Omental fat pad (tissue), 4 donors: ENCODE data around the gene PIK3R1. TPM values are rescaled to one million over a fixed set of nuclear protein-coding genes. Genes with fewer than 3 reads are reported as not detected.

Experiments used
- ATAC-seq: fragments of 150-250 bp; one replicate; pipeline ENCODE4 v1.9.1; 2016; ENCODE audit warnings: mild to moderate bottlenecking, moderate library complexity; ENCODE audit not compliant: low FRiP score
- DNase-seq: peaks from one replicate; pipeline ENCODE4 v3.0.0-alpha.2; 2019; ENCODE audit warnings: low spot score
- total RNA-seq, 4 donors: library from RNA; depleted of rRNA; stranded (reverse); fragments of >200 nt; gene quantifications; one replicate each; pipeline ENCODE4 v1.1.0, GENCODE V29; 2016
- TF ChIP-seq, protein P1 (sequence below), 3 donors: fragments of 450-650 bp; IDR thresholded peaks; one replicate each; pipeline ENCODE4 v1.5.1; 2016 to 2017; ENCODE audit warnings: antibody characterized with exemption in 3 of 3, mild to moderate bottlenecking in 3 of 3, moderate library complexity in 2 of 3

PIK3R1 gene
- total RNA-seq, 4 donors from 2014 or later = 90.5 to 188 (median 148) TPM

DNA sequence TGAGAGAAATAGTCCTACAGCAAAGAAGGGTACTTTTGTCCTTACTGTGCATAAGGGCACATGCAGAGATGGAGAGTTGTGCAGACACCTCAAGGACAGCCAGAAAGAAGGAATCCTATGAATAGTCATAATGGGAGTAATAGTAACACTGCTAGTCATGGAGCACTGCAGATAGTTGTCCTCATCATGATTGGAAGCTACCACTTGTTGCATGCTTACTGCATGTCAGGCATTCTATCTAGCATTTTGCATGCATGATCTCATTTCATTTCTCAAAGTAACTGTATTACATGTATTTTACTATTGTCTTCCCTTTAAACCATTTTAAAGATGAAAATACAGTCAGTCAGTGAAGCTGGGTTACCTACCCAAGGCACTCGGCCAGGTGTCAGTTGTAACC lies 81.3 kb downstream of the PIK3R1 start:
- DNase-seq (no peak), ATAC-seq (no peak)
- TF ChIP-seq, protein P1, sequence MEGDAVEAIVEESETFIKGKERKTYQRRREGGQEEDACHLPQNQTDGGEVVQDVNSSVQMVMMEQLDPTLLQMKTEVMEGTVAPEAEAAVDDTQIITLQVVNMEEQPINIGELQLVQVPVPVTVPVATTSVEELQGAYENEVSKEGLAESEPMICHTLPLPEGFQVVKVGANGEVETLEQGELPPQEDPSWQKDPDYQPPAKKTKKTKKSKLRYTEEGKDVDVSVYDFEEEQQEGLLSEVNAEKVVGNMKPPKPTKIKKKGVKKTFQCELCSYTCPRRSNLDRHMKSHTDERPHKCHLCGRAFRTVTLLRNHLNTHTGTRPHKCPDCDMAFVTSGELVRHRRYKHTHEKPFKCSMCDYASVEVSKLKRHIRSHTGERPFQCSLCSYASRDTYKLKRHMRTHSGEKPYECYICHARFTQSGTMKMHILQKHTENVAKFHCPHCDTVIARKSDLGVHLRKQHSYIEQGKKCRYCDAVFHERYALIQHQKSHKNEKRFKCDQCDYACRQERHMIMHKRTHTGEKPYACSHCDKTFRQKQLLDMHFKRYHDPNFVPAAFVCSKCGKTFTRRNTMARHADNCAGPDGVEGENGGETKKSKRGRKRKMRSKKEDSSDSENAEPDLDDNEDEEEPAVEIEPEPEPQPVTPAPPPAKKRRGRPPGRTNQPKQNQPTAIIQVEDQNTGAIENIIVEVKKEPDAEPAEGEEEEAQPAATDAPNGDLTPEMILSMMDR (IDR thresholded peaks at IDR 0.05) = no peak

DNA sequence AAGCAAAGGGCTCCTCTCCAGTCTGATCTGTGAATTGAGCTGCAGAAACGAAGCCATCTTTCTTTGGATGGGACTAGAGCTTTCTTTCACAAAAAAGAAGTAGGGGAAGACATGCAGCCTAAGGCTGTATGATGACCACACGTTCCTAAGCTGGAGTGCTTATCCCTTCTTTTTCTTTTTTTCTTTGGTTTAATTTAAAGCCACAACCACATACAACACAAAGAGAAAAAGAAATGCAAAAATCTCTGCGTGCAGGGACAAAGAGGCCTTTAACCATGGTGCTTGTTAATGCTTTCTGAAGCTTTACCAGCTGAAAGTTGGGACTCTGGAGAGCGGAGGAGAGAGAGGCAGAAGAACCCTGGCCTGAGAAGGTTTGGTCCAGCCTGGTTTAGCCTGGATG lies 82.1 kb downstream of the PIK3R1 start:
- TF ChIP-seq, protein P1 (IDR thresholded peaks at IDR 0.05) = no peak
- DNase-seq = no peak
- ATAC-seq = no peak

DNA sequence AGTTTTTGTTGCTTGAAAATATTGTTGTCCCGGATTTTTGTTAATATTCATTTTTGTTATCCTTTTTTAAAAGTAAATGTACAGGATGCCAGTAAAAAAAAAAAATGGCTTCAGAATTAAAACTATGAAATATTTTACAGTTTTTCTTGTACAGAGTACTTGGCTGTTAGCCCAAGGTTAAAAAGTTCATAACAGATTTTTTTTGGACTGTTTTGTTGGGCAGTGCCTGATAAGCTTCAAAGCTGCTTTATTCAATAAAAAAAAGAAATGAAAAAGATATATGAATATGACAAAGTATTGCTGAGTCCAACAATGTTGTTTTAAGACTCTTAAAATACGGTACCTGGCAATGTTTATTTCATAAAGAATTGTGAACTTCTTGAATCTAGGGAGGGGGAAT lies 82.9 kb downstream of the PIK3R1 start:
- TF ChIP-seq, protein P1 (IDR thresholded peaks at IDR 0.05) = no peak
- DNase-seq (no peak), ATAC-seq (no peak)

DNA sequence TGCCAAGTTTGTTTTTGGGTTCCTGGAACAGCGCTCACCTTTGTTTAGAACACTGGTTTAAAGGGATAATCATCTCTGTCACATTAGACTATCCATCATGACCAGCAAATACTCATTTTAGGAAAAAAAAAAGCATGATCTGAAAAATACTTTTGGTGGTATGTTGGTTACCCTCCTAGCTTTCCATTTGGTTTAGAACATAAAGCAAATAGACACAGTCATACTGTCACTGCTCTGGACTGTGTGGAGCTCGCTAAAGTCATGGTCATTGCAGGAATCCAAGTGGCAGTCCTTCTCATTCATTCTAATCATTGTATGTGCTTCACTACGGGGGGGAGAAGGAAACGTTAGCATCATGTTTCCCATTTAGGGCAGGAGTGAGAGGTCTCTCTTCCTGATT lies 83.5 kb downstream of the PIK3R1 start:
- TF ChIP-seq, protein P1 (IDR thresholded peaks at IDR 0.05) = no peak
- DNase-seq (no peak), ATAC-seq (no peak)

DNA sequence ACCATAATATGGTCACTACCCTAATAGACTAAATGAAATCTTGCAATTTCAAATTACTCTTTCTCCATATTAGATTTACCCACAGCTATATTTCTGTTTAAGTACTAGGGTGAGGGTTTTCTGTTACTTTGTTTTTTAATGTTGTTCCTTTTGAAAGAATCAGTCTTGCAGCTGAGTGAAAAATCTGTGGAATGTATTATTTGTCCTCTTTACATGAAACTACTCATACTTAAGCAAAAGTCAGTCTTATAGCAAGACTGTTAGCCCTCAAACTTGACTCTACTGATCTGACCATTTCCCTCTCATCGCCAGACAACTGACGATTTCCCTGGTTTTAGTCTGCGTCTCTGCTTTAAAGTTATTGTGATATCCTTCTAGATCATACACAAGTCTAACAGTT lies 84.0 kb downstream of the PIK3R1 start:
- DNase-seq (no peak), ATAC-seq (no peak)
- TF ChIP-seq, protein P1 (IDR thresholded peaks at IDR 0.05) = no peak

DNA sequence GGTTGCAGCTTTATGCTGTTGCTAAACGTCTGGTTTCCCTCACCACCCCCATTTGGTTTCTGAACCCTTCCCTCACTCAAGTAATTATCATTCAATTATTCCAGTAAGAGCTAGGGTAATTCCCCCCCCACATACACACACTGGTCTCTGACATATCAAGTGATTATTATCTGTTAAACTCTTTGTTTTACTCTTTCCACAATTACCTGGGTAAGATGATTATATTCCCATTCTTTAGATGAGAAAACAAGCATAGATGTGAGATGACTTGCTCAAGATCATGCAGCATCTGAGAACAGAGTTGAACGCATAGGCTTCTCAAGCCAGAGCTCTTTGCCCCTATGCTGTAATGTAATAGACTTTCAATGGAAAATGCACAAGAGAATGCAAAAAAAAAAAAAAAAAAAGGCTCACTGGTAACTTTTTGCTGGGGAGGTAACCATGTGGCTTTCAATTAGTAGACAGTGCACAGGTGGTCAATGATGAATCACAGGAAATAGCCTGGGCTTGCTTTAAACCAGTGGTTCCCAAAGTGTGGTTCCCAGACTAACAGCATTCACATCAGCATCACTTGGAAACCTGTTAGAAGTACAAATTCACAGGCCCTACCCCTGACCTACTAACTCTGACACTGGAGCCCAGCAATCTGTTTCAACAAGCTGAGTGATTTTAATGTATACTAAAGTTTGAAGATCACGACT lies 87.6 kb downstream of the PIK3R1 start:
- ATAC-seq = peak; percentile 48
- DNase-seq = no peak
- TF ChIP-seq, protein P1 (IDR thresholded peaks at IDR 0.05) = no peak

DNA sequence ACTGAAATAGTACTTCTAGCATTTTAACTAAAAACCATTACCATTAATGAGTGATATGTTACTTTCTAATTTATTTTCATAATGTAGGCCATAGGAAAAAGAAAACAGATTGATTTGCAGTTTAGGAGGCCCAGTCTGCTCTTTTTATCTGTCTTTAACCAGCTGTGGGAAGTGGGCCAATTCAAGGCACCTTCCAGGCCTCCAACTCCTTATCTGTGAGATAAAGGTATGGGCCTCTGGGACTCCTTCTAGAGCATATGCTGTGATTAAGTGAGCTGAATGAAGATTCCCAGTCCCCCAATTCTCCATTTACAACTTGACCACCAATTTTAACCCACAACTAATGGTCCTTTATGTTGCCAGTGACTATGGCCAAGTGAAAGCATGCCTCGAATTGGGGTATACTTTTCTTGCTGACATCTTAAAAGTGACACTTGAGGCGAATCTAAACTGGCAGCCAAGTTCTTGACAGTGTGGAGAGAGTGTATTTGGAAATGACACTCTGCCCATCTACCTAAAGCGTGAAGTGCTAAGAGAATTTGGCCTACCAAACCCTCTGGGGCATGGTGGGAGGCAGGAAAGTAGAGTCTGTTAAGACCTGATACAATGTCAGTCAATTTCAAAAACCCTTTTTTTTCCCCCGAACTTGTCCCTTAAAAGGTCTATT lies 88.3 kb downstream of the PIK3R1 start:
- TF ChIP-seq, protein P1 (IDR thresholded peaks at IDR 0.05) = no peak
- ATAC-seq (peak; percentile 50), DNase-seq (no peak)
